Transverse colon (tissue), 3 donors: ENCODE results near the gene SPAG17.

Experiments
- CTCF ChIP-seq, 5 experiments: fragments of 200-600 bp in 3 of 5; fragments of 450-650 bp in 2 of 5; sonication (generic) in 3 of 5; IDR thresholded peaks; 1 replicate in 2 of 5; 2 replicates in 3 of 5; pipeline ENCODE4 v1.5.1; 2016 to 2017; ENCODE audit warnings: antibody characterized with exemption in 5 of 5, inconsistent platforms in 3 of 5, mild to moderate bottlenecking in 2 of 5, moderate library complexity in 1 of 5
- EP300 ChIP-seq: sonication (generic); formaldehyde crosslinking; IDR thresholded peaks from one replicate; pipeline ENCODE4 v1.6.1; 2017; ENCODE audit warnings: antibody characterized with exemption, low read depth
- POLR2A ChIP-seq: fragments of 450-650 bp; IDR thresholded peaks from one replicate; pipeline ENCODE4 v1.6.1; 2016; ENCODE audit warnings: antibody characterized with exemption, mild to moderate bottlenecking, moderate library complexity

- TF ChIP-seq CTCF (IDR thresholded peaks at IDR 0.05): no peak
- no peak for TF ChIP-seq EP300
- no peak for TF ChIP-seq POLR2A
Measured at GRCh38 chr1:118013336-118013735, 171.7 kb downstream of the SPAG17 start.
